Activated B cell treated with CpG ODN at 0.5 μM for 24 hours (primary cell): ENCODE data around the gene MAN1A1. TPM values are rescaled to one million over a fixed set of nuclear protein-coding genes. Genes with fewer than 3 reads are reported as not detected.

Experiments used
- ATAC-seq: fragments of 200-7000 bp; cut with Tn5 transposase; one replicate; pipeline ENCODE4 v1.10.0; 2021; ENCODE audit warnings: low read depth, mild to moderate bottlenecking, moderate library complexity
- CTCF ChIA-PET: fragments of 350-600 bp; sonication (Branson Sonifier 250); formaldehyde crosslinking; loops from one replicate; lab custom pipeline; 2021; ENCODE audit warnings: antibody characterized with exemption; lab: Charles Lee
- POLR2A ChIA-PET: fragments of 350-600 bp; sonication (Branson Sonifier 250); formaldehyde crosslinking; loops from one replicate; lab custom pipeline; 2021; ENCODE audit warnings: antibody characterized with exemption; lab: Charles Lee
- DNase-seq: peaks from one replicate; pipeline ENCODE4 v3.0.0; 2022
- H3K27ac Mint-ChIP-seq: one replicate; pipeline ENCODE4 v1.8.0; 2020; ENCODE audit warnings: mixed read lengths
- H3K27me3 Mint-ChIP-seq: one replicate; pipeline ENCODE4 v1.8.0; 2021; ENCODE audit warnings: mixed read lengths
- H3K36me3 Mint-ChIP-seq: one replicate; pipeline ENCODE4 v1.8.0; 2021; ENCODE audit warnings: low read depth, mixed read lengths
- H3K4me1 Mint-ChIP-seq: one replicate; pipeline ENCODE4 v1.8.0; 2021; ENCODE audit warnings: mixed read lengths
- H3K4me3 Mint-ChIP-seq: one replicate; pipeline ENCODE4 v1.8.0; 2020; ENCODE audit warnings: mild to moderate bottlenecking, mixed read lengths
- H3K9me3 Mint-ChIP-seq: one replicate; pipeline ENCODE4 v1.8.0; 2020; ENCODE audit warnings: mixed read lengths
- CTCF ChIP-seq: fragments of 200-600 bp; IDR thresholded peaks from one replicate; pipeline ENCODE4 v1.8.0; 2022; ENCODE audit warnings: antibody characterized with exemption, mild to moderate bottlenecking
- intact Hi-C: fragments of 100-400 bp; cut with micrococcal nuclease; formaldehyde crosslinking; loops from one replicate; pipeline ENCODE4 v1.15.1; 2024
- total RNA-seq: library from RNA; stranded (reverse); gene quantifications from 2 replicates; pipeline ENCODE4 v1.2.3, GENCODE V29; 2022

MAN1A1 gene
- total RNA-seq, 1 donor from 2014 or later = 18.1 TPM

GRCh38 chr6:119350952-119351372, 1.4 kb upstream of the MAN1A1 start:
- H3K27me3 Mint-ChIP-seq = no peaks in the 10 kb centered on the region
- ChIA-PET CTCF (interaction anchor here (0.6 to 1.5 kb wide), 6 partner anchors 11 to 627 kb away, joined by 3 to 7 read pairs (median 3); no protein-coding TSS in a partner anchor), POLR2A (interaction anchor here (1.0 to 5.2 kb wide), 8 partner anchors 8 to 416 kb away, joined by 3 to 30 read pairs (median 3); partner anchors contain the start of gene MCM9)
- peaks cover 4% of the 10 kb centered on the region for H3K36me3 Mint-ChIP-seq
- H3K4me3 Mint-ChIP-seq = peak overlapping the region; percentile 93
- no peaks in the 10 kb centered on the region for H3K9me3 Mint-ChIP-seq
- ATAC-seq (no peak), DNase-seq (no peak)
- intact Hi-C loops = loop anchor here (1.0 to 5.0 kb wide), 6 partner anchors 44 to 627 kb away; partner anchors contain the start of gene MCM9
- TF ChIP-seq CTCF = no peak
- peak overlapping the region; percentile 94 for H3K27ac Mint-ChIP-seq
- H3K4me1 Mint-ChIP-seq = peaks cover 60% of the 10 kb centered on the region

- Mint-ChIP-seq H3K36me3 (peaks cover 4% of the 10 kb centered on the region), H3K4me3 (peak overlapping the region; percentile 93), H3K27ac (peak overlapping the region; percentile 94), H3K4me1 (peaks cover 62% of the 10 kb centered on the region), H3K9me3 (no peaks in the 10 kb centered on the region), H3K27me3 (no peaks in the 10 kb centered on the region)
- no peak for TF ChIP-seq CTCF
- ATAC-seq (peak; percentile 8), DNase-seq (no peak)
- CTCF ChIA-PET = interaction anchor here (0.6 to 1.5 kb wide), 6 partner anchors 10 to 627 kb away, joined by 3 to 7 read pairs (median 3); no protein-coding TSS in a partner anchor
- intact Hi-C loops = loop anchor here (1.0 to 5.0 kb wide), 4 partner anchors 44 to 415 kb away; partner anchors contain the start of gene MCM9
- POLR2A ChIA-PET = interaction anchor here (1.0 to 5.2 kb wide), 8 partner anchors 9 to 416 kb away, joined by 3 to 30 read pairs (median 3); partner anchors contain the start of gene MCM9
Measured at GRCh38 chr6:119350202-119350951, 816 bp upstream of the MAN1A1 start.

GRCh38 chr6:119348748-119349360, 707 bp downstream of the MAN1A1 start:
- peak overlapping the region; percentile 93 for H3K4me3 Mint-ChIP-seq
- H3K27me3 Mint-ChIP-seq = no peaks in the 10 kb centered on the region
- peak; percentile 38 for DNase-seq
- no peaks in the 10 kb centered on the region for H3K9me3 Mint-ChIP-seq
- peaks cover 59% of the 10 kb centered on the region for H3K4me1 Mint-ChIP-seq
- peak overlapping the region; percentile 50 for H3K27ac Mint-ChIP-seq
- no peak for ATAC-seq
- no peak for TF ChIP-seq CTCF
- ChIA-PET POLR2A (interaction anchor here (1.0 to 5.2 kb wide), 3 partner anchors 11 to 177 kb away, joined by 4 to 30 read pairs (median 6); no protein-coding TSS in a partner anchor), CTCF (interaction anchor here (0.8 kb wide), 1 partner anchor 15 kb away, joined by 3 read pairs; no protein-coding TSS in a partner anchor)
- H3K36me3 Mint-ChIP-seq = peaks cover 4% of the 10 kb centered on the region
- intact Hi-C loops = loop anchor here (1.0 to 10.0 kb wide), 11 partner anchors 10 to 1985 kb away; partner anchors contain the start of genes ASF1A, CEP85L, FAM184A and GOPC

- Mint-ChIP-seq H3K36me3 (peaks cover 4% of the 10 kb centered on the region), H3K4me3 (peak overlapping the region; percentile 86), H3K4me1 (peaks cover 57% of the 10 kb centered on the region), H3K9me3 (no peaks in the 10 kb centered on the region), H3K27ac (peak overlapping the region; percentile 71), H3K27me3 (no peaks in the 10 kb centered on the region)
- intact Hi-C loops = loop anchor here (1.0 to 10.0 kb wide), 8 partner anchors 9 to 1745 kb away; partner anchors contain the start of genes CEP85L, FAM184A, GOPC and NUS1
- POLR2A ChIA-PET = interaction anchor here (1.0 to 5.2 kb wide), 5 partner anchors 11 to 639 kb away, joined by 3 to 30 read pairs (median 4); no protein-coding TSS in a partner anchor
- DNase-seq (peak; percentile 40), ATAC-seq (no peak)
- CTCF ChIA-PET = interaction anchor here (0.8 kb wide), 1 partner anchor 14 kb away, joined by 3 read pairs; no protein-coding TSS in a partner anchor
- no peak for TF ChIP-seq CTCF
Measured at GRCh38 chr6:119348096-119348747, 1.3 kb downstream of the MAN1A1 start.
